Measurements from ENCODE around the gene CASS4.

DNA sequence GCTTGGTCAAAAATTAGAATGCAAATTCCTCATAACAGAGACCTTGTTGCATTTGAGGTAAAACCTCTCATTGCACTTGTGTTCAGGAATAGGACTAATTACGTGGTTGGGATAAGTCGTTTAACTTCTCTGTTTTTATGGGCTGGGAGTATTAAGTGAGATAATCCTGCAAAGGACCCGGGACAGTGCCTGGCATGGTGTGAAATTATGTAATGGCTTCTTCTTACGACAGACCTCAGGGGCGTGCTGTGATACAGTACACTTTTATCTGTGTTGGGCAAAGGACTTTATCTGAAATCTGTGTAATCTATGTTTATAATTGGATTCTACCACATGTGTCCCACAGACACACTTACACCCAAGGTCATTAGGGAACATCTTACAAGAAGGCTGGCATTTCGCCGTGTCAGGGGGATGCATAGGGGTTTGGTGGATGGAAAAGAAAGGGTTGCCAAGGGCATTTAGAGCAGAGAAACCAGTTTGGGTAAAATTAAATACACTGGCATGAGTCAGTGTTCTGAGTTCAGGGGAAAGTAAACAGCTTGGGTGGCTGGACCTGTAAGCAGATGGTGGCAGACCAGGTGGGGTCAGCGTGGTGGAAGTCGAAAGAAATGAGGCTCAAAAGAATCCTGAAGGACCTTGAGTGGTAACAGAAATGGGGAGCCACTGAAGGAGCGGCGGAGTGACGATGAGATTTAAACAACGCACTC is 39.2 kb downstream of the CASS4 start:
- TF ChIP-seq, protein P1, sequence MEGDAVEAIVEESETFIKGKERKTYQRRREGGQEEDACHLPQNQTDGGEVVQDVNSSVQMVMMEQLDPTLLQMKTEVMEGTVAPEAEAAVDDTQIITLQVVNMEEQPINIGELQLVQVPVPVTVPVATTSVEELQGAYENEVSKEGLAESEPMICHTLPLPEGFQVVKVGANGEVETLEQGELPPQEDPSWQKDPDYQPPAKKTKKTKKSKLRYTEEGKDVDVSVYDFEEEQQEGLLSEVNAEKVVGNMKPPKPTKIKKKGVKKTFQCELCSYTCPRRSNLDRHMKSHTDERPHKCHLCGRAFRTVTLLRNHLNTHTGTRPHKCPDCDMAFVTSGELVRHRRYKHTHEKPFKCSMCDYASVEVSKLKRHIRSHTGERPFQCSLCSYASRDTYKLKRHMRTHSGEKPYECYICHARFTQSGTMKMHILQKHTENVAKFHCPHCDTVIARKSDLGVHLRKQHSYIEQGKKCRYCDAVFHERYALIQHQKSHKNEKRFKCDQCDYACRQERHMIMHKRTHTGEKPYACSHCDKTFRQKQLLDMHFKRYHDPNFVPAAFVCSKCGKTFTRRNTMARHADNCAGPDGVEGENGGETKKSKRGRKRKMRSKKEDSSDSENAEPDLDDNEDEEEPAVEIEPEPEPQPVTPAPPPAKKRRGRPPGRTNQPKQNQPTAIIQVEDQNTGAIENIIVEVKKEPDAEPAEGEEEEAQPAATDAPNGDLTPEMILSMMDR (IDR thresholded peaks at IDR 0.05) = no peak
- TF ChIP-seq POLR2AphosphoS5 (IDR thresholded peaks at IDR 0.05; ENCODE audit: insufficient read depth in 1 of 2, low read depth in 1 of 2) = no peak
